HCT116 (cell line): ENCODE data around the gene CELF2. TPM values are rescaled to one million over a fixed set of nuclear protein-coding genes. Genes with fewer than 3 reads are reported as not detected.

ENCODE experiments used
- ATAC-seq: fragments of 200-7000 bp; cut with Tn5 transposase; 2 replicates; pipeline ENCODE4 v1.9.1; 2020; ENCODE audit warnings: mild to moderate bottlenecking, moderate library complexity
- BruUV-seq: library from RNA; stranded (reverse); fragments of 400-500 nt; replicated peaks from 2 replicates; lab custom pipeline; 2021; lab: Mats Ljungman, UMichigan
- CTCF ChIA-PET: fragments of 300-600 bp; sonication (Branson Sonifier 250); formaldehyde crosslinking; loops from one replicate; lab custom pipeline; 2021; ENCODE audit warnings: antibody characterized with exemption; lab: Charles Lee
- POLR2A ChIA-PET: fragments of 300-600, 350-600 bp; sonication (Branson Sonifier 250); formaldehyde crosslinking; loops from one replicate; lab custom pipeline; 2021; ENCODE audit warnings: antibody characterized with exemption; lab: Charles Lee
- RAD21 ChIA-PET, 2 experiments: fragments of 300-600 bp; sonication (Branson Sonifier 250); formaldehyde crosslinking; loops; one replicate each; lab custom pipeline; 2023; ENCODE audit warnings: low total read pairs in 2 of 2; ENCODE audit not compliant: uncharacterized antibody in 2 of 2, unreplicated experiment in 2 of 2, low non-redundant PET in 1 of 2; lab: Charles Lee
- DNase-seq: peaks from one replicate; pipeline ENCODE4 v3.0.0-alpha.2; 2010; ENCODE audit warnings: low read depth, low spot score
- H2AFZ ChIP-seq: fragments of 200-600 bp; shearing (Covaris generic), sonication (generic); 2 replicates; pipeline ENCODE4 v1.6.1; 2017; ENCODE audit warnings: low read depth, mixed run types, mixed read lengths, antibody characterized with exemption, low read length; ENCODE audit not compliant: poor library complexity, severe bottlenecking
- H3K27ac ChIP-seq: 2 replicates; pipeline ENCODE4 v1.5.1; 2012; ENCODE audit warnings: low read depth, low read length
- H3K27me3 ChIP-seq: fragments of 200-600 bp; sonication (generic); 2 replicates; pipeline ENCODE4 v1.6.1; 2016; ENCODE audit warnings: mixed run types, low read length, mixed read lengths; ENCODE audit not compliant: insufficient read depth
- H3K36me3 ChIP-seq, 2 experiments: fragments of 200-500 bp in 1 of 2; fragments of 200-600 bp in 1 of 2; sonication (Bioruptor generic) in 1 of 2; sonication (generic) in 1 of 2; 2 replicates each; pipeline versions ENCODE4 v1.5.1 to v1.6.1; 2014 to 2016; ENCODE audit warnings: low read length in 2 of 2, inconsistent platforms in 1 of 2, mixed read lengths in 1 of 2, mixed run types in 1 of 2; ENCODE audit not compliant: insufficient read depth in 2 of 2, control insufficient read depth in 1 of 2
- H3K4me1 ChIP-seq, 2 experiments: fragments of 200-600 bp in 1 of 2; sonication (generic) in 1 of 2; 2 replicates each; pipeline versions ENCODE4 v1.5.1 to v1.6.1; 2012 to 2017; ENCODE audit warnings: low read length in 2 of 2, inconsistent platforms in 1 of 2, mild to moderate bottlenecking in 1 of 2, mixed read lengths in 1 of 2, mixed run types in 1 of 2, moderate library complexity in 1 of 2; ENCODE audit not compliant: insufficient read depth in 2 of 2, control insufficient read depth in 1 of 2
- H3K4me2 ChIP-seq: fragments of 200-600 bp; sonication (generic); 2 replicates; pipeline ENCODE4 v1.6.1; 2017; ENCODE audit warnings: mixed run types, low read length, mixed read lengths
- H3K4me3 ChIP-seq, 2 experiments: fragments of 200-600 bp in 1 of 2; sonication (generic) in 1 of 2; replicated peaks in 1 of 2; 2 replicates each; pipeline ENCODE4 v1.5.1; 2011 to 2016; ENCODE audit warnings: low read length in 2 of 2, control low read depth in 1 of 2, low read depth in 1 of 2, mild to moderate bottlenecking in 1 of 2, mixed read lengths in 1 of 2, mixed run types in 1 of 2
- H3K79me2 ChIP-seq: fragments of 200-600 bp; sonication (generic); 2 replicates; pipeline ENCODE4 v1.6.1; 2017; ENCODE audit warnings: mild to moderate bottlenecking, mixed run types, low read length, moderate library complexity, mixed read lengths; ENCODE audit not compliant: insufficient read depth
- H3K9ac ChIP-seq: fragments of 200-600 bp; sonication (generic); 2 replicates; pipeline ENCODE4 v1.6.1; 2016; ENCODE audit warnings: low read length, mixed read lengths
- H3K9me2 ChIP-seq: fragments of 200-600 bp; sonication (generic), shearing (Covaris generic); 2 replicates; pipeline ENCODE4 v1.6.1; 2017; ENCODE audit warnings: mixed run types, mild to moderate bottlenecking, moderate library complexity; ENCODE audit not compliant: insufficient read depth
- H3K9me3 ChIP-seq, 2 experiments: fragments of 200-500 bp in 1 of 2; fragments of 200-600 bp in 1 of 2; sonication (Bioruptor generic) in 1 of 2; sonication (generic) in 1 of 2; 2 replicates each; pipeline ENCODE4 v1.6.1; 2014 to 2017; ENCODE audit warnings: low read length in 2 of 2, mixed read lengths in 2 of 2, inconsistent platforms in 1 of 2, low read depth in 1 of 2, mild to moderate bottlenecking in 1 of 2, mixed run types in 1 of 2, moderate library complexity in 1 of 2; ENCODE audit not compliant: control insufficient read depth in 1 of 2, insufficient read depth in 1 of 2
- H4K20me1 ChIP-seq: fragments of 200-600 bp; sonication (generic), shearing (Covaris generic); 2 replicates; pipeline ENCODE4 v1.6.1; 2017; ENCODE audit warnings: mixed run types, mild to moderate bottlenecking, moderate library complexity; ENCODE audit not compliant: insufficient read depth
- ATF3 ChIP-seq: IDR thresholded peaks from 2 replicates; pipeline ENCODE4 v1.6.1; 2012
- CBX3 ChIP-seq: IDR thresholded peaks from 2 replicates; pipeline ENCODE4 v1.6.1; 2012; ENCODE audit warnings: low read depth
- EGR1 ChIP-seq: IDR thresholded peaks from 2 replicates; pipeline ENCODE4 v1.6.1; 2012; ENCODE audit warnings: low read depth
- ELF1 ChIP-seq: IDR thresholded peaks from 2 replicates; pipeline ENCODE4 v1.6.1; 2012; ENCODE audit warnings: low read depth, borderline replicate concordance
- JUND ChIP-seq: IDR thresholded peaks from 2 replicates; pipeline ENCODE4 v1.6.1; 2012
- SP1 ChIP-seq: IDR thresholded peaks from 2 replicates; pipeline ENCODE4 v1.6.1; 2012; ENCODE audit warnings: low read depth
- SRF ChIP-seq: IDR thresholded peaks from 2 replicates; pipeline ENCODE4 v1.6.1; 2012; ENCODE audit warnings: low read depth
- TCF7L2 ChIP-seq: IDR thresholded peaks from 2 replicates; pipeline ENCODE4 v1.7.0; 2011; ENCODE audit warnings: borderline replicate concordance, inconsistent platforms; ENCODE audit not compliant: insufficient read depth, insufficient read length; ENCODE audit errors: extremely low read depth
- YY1 ChIP-seq: IDR thresholded peaks from 2 replicates; pipeline ENCODE4 v1.6.1; 2011; ENCODE audit warnings: low read length, low read depth, moderate library complexity, mild to moderate bottlenecking; ENCODE audit not compliant: insufficient replicate concordance; ENCODE audit errors: extremely low read depth
- ZFX ChIP-seq: fragments of 450-650 bp; IDR thresholded peaks from 2 replicates; pipeline ENCODE4 v1.6.1; 2017
- ZNF274 ChIP-seq: fragments of 200-500 bp; sonication (Bioruptor generic); IDR thresholded peaks from 2 replicates; pipeline ENCODE4 v1.6.1; 2014; ENCODE audit warnings: mild to moderate bottlenecking, low read depth, low read length, inconsistent platforms
- intact Hi-C: fragments of 100-400 bp; cut with micrococcal nuclease; formaldehyde crosslinking; loops from 2 replicates; pipeline ENCODE4 v1.10.0; 2022
- total RNA-seq: library from RNA; stranded (reverse); gene quantifications from one replicate; pipeline ENCODE4 v1.2.1, GENCODE V29; 2021; ENCODE audit not compliant: unreplicated experiment
- TF ChIP-seq, protein P1 (sequence below): IDR thresholded peaks from 2 replicates; pipeline ENCODE4 v1.6.1; 2012; ENCODE audit warnings: low read depth
- TF ChIP-seq, protein P2 (sequence below): IDR thresholded peaks from 2 replicates; pipeline ENCODE4 v1.6.1; 2012

The CELF2 gene
- total RNA-seq, 1 experiment from 2014 or later = 0.66 TPM

- TF ChIP-seq YY1 = no peak
- no peak for TF ChIP-seq ATF3
- TF ChIP-seq JUND = no peak
- no peak for TF ChIP-seq CBX3
- no peak for TF ChIP-seq SRF
- TF ChIP-seq ELF1 = no peak
Measured at GRCh38 chr10:10992961-10993714, 24.5 kb upstream of the CELF2 start (continued).

- Histone ChIP-seq H3K9me2 (no peaks in the 10 kb centered on the region), H3K4me1 (no peaks in the 10 kb centered on the region)
- TF ChIP-seq ELF1 = no peak
- TF ChIP-seq, protein P1, sequence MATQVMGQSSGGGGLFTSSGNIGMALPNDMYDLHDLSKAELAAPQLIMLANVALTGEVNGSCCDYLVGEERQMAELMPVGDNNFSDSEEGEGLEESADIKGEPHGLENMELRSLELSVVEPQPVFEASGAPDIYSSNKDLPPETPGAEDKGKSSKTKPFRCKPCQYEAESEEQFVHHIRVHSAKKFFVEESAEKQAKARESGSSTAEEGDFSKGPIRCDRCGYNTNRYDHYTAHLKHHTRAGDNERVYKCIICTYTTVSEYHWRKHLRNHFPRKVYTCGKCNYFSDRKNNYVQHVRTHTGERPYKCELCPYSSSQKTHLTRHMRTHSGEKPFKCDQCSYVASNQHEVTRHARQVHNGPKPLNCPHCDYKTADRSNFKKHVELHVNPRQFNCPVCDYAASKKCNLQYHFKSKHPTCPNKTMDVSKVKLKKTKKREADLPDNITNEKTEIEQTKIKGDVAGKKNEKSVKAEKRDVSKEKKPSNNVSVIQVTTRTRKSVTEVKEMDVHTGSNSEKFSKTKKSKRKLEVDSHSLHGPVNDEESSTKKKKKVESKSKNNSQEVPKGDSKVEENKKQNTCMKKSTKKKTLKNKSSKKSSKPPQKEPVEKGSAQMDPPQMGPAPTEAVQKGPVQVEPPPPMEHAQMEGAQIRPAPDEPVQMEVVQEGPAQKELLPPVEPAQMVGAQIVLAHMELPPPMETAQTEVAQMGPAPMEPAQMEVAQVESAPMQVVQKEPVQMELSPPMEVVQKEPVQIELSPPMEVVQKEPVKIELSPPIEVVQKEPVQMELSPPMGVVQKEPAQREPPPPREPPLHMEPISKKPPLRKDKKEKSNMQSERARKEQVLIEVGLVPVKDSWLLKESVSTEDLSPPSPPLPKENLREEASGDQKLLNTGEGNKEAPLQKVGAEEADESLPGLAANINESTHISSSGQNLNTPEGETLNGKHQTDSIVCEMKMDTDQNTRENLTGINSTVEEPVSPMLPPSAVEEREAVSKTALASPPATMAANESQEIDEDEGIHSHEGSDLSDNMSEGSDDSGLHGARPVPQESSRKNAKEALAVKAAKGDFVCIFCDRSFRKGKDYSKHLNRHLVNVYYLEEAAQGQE = no peak
- TF ChIP-seq TCF7L2 = no peak
- TF ChIP-seq CBX3 = no peak
- TF ChIP-seq, protein P2, sequence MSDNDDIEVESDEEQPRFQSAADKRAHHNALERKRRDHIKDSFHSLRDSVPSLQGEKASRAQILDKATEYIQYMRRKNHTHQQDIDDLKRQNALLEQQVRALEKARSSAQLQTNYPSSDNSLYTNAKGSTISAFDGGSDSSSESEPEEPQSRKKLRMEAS = no peak
- no peak for TF ChIP-seq SP1
- no peak for TF ChIP-seq JUND
- no peak for TF ChIP-seq YY1
- TF ChIP-seq ZNF274 = no peak
- no peak for TF ChIP-seq EGR1
- TF ChIP-seq ZFX = no peak
- TF ChIP-seq, all 23 proteins: peak for 0
- Histone ChIP-seq H4K20me1 (no peaks in the 10 kb centered on the region), H3K79me2 (no peaks in the 10 kb centered on the region), H3K9me3 (peaks cover 4% of the 10 kb centered on the region in 2 experiments; a peak in 2 of 4 replicates), H3K4me2 (no peak overlapping the region), H3K9ac (no peak overlapping the region), H3K36me3 (no peaks in the 10 kb centered on the region), H2AFZ (no peak overlapping the region), H3K27me3 (no peaks in the 10 kb centered on the region), H3K4me3 (no peak overlapping the region), H3K27ac (no peak overlapping the region)
- ChIA-PET POLR2A (no interaction called here), CTCF (no interaction called here), RAD21 (no interaction called here)
- no TSS peak for BruUV-seq
- no peak for ATAC-seq
- intact Hi-C loops = no loop called here
- no peak for DNase-seq
Measured at GRCh38 chr10:10993785-10994184, 23.9 kb upstream of the CELF2 start.
